ENCODE data around the gene PHF23. TPM values are rescaled to one million over a fixed set of nuclear protein-coding genes. Genes with fewer than 3 reads are reported as not detected.
A peak's percentile ranks its signal among the peaks of the same experiment; 100 is the strongest.

Gene PHF23
- total and polyA plus RNA-seq, 9 of the 15 experiments (the other 6 are each of a cell fraction or from before 2014, with no cell fraction given): 7.4 to 87.5 (median 33.7) TPM

- TF ChIP-seq, protein P1, sequence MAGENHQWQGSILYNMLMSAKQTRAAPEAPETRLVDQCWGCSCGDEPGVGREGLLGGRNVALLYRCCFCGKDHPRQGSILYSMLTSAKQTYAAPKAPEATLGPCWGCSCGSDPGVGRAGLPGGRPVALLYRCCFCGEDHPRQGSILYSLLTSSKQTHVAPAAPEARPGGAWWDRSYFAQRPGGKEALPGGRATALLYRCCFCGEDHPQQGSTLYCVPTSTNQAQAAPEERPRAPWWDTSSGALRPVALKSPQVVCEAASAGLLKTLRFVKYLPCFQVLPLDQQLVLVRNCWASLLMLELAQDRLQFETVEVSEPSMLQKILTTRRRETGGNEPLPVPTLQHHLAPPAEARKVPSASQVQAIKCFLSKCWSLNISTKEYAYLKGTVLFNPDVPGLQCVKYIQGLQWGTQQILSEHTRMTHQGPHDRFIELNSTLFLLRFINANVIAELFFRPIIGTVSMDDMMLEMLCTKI (IDR thresholded peaks at IDR 0.05; ENCODE audit: partially characterized antibody): no peak
- no peak for TF ChIP-seq SRSF3 (IDR thresholded peaks at IDR 0.05; ENCODE audit: insufficient read depth, low read length)
- 0 out of 2 replicates have a peak, but pooled peaks have one; percentile 16 for TF ChIP-seq MTA1 (IDR thresholded peaks at IDR 0.05; ENCODE audit: borderline replicate concordance)
- TF ChIP-seq ZNF3 (CRISPR knock-in tag; IDR thresholded peaks at IDR 0.05): no peak
- TF ChIP-seq RCOR1 (IDR thresholded peaks at IDR 0.05; ENCODE audit: borderline replicate concordance in 1 of 2, low read depth in 2 of 2, low read length in 2 of 2): peak in 1 of 2 experiments; percentile 73; a peak in 1 of 4 replicates
- peak; percentile 56; the same call in 1 of the 2 replicates for TF ChIP-seq RUNX1 (IDR thresholded peaks at IDR 0.05; ENCODE audit: low read depth)
- peak; percentile 33; the same call in 1 of the 2 replicates for TF ChIP-seq CAMTA2 (CRISPR knock-in tag; conservative IDR thresholded peaks at IDR 0.05)
- TF ChIP-seq, protein P2, sequence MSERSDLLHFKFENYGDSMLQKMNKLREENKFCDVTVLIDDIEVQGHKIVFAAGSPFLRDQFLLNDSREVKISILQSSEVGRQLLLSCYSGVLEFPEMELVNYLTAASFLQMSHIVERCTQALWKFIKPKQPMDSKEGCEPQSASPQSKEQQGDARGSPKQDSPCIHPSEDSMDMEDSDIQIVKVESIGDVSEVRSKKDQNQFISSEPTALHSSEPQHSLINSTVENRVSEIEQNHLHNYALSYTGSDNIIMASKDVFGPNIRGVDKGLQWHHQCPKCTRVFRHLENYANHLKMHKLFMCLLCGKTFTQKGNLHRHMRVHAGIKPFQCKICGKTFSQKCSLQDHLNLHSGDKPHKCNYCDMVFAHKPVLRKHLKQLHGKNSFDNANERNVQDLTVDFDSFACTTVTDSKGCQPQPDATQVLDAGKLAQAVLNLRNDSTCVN (CRISPR knock-in tag; IDR thresholded peaks at IDR 0.05): peak; percentile 90
- no peak for TF ChIP-seq WHSC1 (IDR thresholded peaks at IDR 0.05; ENCODE audit: low read length)
- TF ChIP-seq CHD2 (IDR thresholded peaks at IDR 0.05; ENCODE audit: low read depth, low read length): peak; percentile 30; the same call in 1 of the 2 replicates
- TF ChIP-seq RBFOX2 (IDR thresholded peaks at IDR 0.05; ENCODE audit: low read depth, low read length): peak; percentile 84
- peak; percentile 99 for TF ChIP-seq USF2 (CRISPR knock-in tag; IDR thresholded peaks at IDR 0.05)
- TF ChIP-seq ZNF121 (CRISPR knock-in tag; conservative IDR thresholded peaks at IDR 0.05): no peak
- TF ChIP-seq, protein P3, sequence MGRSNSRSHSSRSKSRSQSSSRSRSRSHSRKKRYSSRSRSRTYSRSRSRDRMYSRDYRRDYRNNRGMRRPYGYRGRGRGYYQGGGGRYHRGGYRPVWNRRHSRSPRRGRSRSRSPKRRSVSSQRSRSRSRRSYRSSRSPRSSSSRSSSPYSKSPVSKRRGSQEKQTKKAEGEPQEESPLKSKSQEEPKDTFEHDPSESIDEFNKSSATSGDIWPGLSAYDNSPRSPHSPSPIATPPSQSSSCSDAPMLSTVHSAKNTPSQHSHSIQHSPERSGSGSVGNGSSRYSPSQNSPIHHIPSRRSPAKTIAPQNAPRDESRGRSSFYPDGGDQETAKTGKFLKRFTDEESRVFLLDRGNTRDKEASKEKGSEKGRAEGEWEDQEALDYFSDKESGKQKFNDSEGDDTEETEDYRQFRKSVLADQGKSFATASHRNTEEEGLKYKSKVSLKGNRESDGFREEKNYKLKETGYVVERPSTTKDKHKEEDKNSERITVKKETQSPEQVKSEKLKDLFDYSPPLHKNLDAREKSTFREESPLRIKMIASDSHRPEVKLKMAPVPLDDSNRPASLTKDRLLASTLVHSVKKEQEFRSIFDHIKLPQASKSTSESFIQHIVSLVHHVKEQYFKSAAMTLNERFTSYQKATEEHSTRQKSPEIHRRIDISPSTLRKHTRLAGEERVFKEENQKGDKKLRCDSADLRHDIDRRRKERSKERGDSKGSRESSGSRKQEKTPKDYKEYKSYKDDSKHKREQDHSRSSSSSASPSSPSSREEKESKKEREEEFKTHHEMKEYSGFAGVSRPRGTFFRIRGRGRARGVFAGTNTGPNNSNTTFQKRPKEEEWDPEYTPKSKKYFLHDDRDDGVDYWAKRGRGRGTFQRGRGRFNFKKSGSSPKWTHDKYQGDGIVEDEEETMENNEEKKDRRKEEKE (IDR thresholded peaks at IDR 0.05; ENCODE audit: borderline replicate concordance in 1 of 2, control insufficient read depth in 1 of 2, low read depth in 2 of 2, low read length in 1 of 2): no peak
- TF ChIP-seq TOE1 (IDR thresholded peaks at IDR 0.05; ENCODE audit: borderline replicate concordance): peak; percentile 100
- TF ChIP-seq TOE1 (CRISPR knock-in tag; IDR thresholded peaks at IDR 0.05; ENCODE audit: borderline replicate concordance, low read depth): no peak
- no peak for TF ChIP-seq XRCC5 (IDR thresholded peaks at IDR 0.05; ENCODE audit: low read depth, low read length)
- TF ChIP-seq KAT2B (IDR thresholded peaks at IDR 0.05; ENCODE audit: low read depth, low read length): no peak
- TF ChIP-seq PML (IDR thresholded peaks at IDR 0.05; ENCODE audit: low read length): peak; percentile 56; the same call in 1 of the 2 replicates
- peak; percentile 99 for TF ChIP-seq USF1 (CRISPR knock-in tag; IDR thresholded peaks at IDR 0.05)
Measured at GRCh38 chr17:7234083-7234951, 4.9 kb downstream of the PHF23 start, which contains the start of gene DVL2 (continued).

Measured in K562 (cell line).